Loucy (cell line): Measurements from ENCODE around the gene MGAT5.

ENCODE experiments used
- H2AFZ ChIP-seq: fragments of 200-600 bp; sonication (generic); 2 replicates; pipeline ENCODE4 v1.6.0; 2016; ENCODE audit warnings: antibody characterized with exemption, mild to moderate bottlenecking, low read length, moderate library complexity
- H3F3A ChIP-seq: fragments of 200-600 bp; 2 replicates; pipeline ENCODE4 v1.6.0; 2016; ENCODE audit warnings: antibody characterized with exemption, low read depth, mild to moderate bottlenecking
- H3K27me3 ChIP-seq: fragments of 200-600 bp; sonication (generic); 2 replicates; pipeline ENCODE4 v1.6.1; 2014; ENCODE audit warnings: low read length, mild to moderate bottlenecking; ENCODE audit not compliant: insufficient read depth, poor library complexity, severe bottlenecking
- H3K36me3 ChIP-seq: fragments of 200-600 bp; sonication (generic); 2 replicates; pipeline ENCODE4 v1.6.1; 2016; ENCODE audit warnings: low read length; ENCODE audit not compliant: insufficient read depth
- H3K4me1 ChIP-seq: fragments of 200-600 bp; sonication (generic); 2 replicates; pipeline ENCODE4 v1.5.1; 2014; ENCODE audit warnings: low read length, mild to moderate bottlenecking; ENCODE audit not compliant: insufficient read depth, poor library complexity, severe bottlenecking
- H3K4me2 ChIP-seq: fragments of 200-600 bp; sonication (generic); 2 replicates; pipeline ENCODE4 v1.6.0; 2014; ENCODE audit warnings: antibody characterized with exemption, low read length, low read depth, mild to moderate bottlenecking; ENCODE audit not compliant: poor library complexity, severe bottlenecking
- H3K4me3 ChIP-seq: fragments of 200-600 bp; sonication (generic); 2 replicates; pipeline ENCODE4 v1.5.1; 2014; ENCODE audit warnings: low read length, mild to moderate bottlenecking, mixed read lengths; ENCODE audit not compliant: poor library complexity, severe bottlenecking
- H3K79me2 ChIP-seq: fragments of 200-600 bp; sonication (generic); 2 replicates; pipeline ENCODE4 v1.6.1; 2014; ENCODE audit warnings: low read length; ENCODE audit not compliant: insufficient read depth
- H3K9ac ChIP-seq: fragments of 200-600 bp; sonication (generic); 2 replicates; pipeline ENCODE4 v1.6.0; 2014; ENCODE audit warnings: mild to moderate bottlenecking, low read depth, low read length, moderate library complexity; ENCODE audit not compliant: poor library complexity, severe bottlenecking
- H3K9me2 ChIP-seq: fragments of 200-600 bp; sonication (generic); replicated peaks from 2 replicates; pipeline ENCODE4 v1.6.1; 2016; ENCODE audit warnings: low read depth, low read length, mixed read lengths
- H3K9me3 ChIP-seq: fragments of 200-600 bp; sonication (generic); 2 replicates; pipeline ENCODE4 v1.6.1; 2014; ENCODE audit warnings: mild to moderate bottlenecking, antibody characterized with exemption, low read length, low read depth; ENCODE audit not compliant: insufficient read depth
- H4K20me1 ChIP-seq: fragments of 200-600 bp; sonication (generic); 2 replicates; pipeline ENCODE4 v1.6.0; 2014; ENCODE audit warnings: antibody characterized with exemption, low read length, mild to moderate bottlenecking; ENCODE audit not compliant: insufficient read depth, poor library complexity, severe bottlenecking
- EZH2phosphoT487 ChIP-seq: fragments of 200-600 bp; IDR thresholded peaks from 2 replicates; pipeline ENCODE4 v1.6.1; 2018; ENCODE audit warnings: antibody characterized with exemption, mild to moderate bottlenecking, moderate library complexity, borderline replicate concordance
- TF ChIP-seq, protein P1 (sequence below): fragments of 200-600 bp; sonication (generic); conservative IDR thresholded peaks from 2 replicates; pipeline ENCODE4 v1.5.1; 2014; ENCODE audit warnings: mild to moderate bottlenecking, antibody characterized with exemption, low read length

MGAT5 gene

DNA sequence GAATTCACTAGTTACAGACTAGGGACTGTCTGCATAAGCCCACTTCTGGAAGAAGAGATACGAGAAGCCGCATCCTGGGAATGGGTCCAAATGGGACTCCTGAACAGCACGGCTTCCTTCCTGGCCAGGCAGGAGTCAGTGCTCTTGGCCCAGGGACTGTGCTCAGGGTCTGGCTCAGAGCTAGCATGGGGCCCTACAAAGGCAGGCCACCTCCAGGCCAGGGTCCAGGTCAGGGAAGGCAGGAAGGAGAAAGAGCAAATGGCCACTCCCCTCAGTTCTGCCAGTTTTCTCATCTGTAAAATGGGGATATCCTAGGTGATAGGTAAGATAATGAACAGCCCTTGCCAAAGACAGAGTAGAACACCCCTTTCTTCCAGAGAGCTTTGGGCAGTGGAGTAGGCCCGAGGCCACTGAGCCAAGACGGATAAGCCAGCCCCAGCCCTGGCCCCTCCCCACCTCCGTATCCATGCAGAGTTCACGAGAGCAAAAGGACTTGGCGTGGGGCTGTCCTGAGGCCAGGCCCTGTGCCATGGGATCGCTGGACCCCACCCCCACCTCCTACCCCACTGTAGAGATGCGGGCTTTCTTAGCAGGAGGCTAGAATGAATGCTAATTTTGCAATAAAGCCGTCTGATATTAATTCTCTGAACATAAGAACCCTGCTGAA is 190.1 kb downstream of the MGAT5 start:
- no peak for TF ChIP-seq EZH2phosphoT487
- TF ChIP-seq, protein P1, sequence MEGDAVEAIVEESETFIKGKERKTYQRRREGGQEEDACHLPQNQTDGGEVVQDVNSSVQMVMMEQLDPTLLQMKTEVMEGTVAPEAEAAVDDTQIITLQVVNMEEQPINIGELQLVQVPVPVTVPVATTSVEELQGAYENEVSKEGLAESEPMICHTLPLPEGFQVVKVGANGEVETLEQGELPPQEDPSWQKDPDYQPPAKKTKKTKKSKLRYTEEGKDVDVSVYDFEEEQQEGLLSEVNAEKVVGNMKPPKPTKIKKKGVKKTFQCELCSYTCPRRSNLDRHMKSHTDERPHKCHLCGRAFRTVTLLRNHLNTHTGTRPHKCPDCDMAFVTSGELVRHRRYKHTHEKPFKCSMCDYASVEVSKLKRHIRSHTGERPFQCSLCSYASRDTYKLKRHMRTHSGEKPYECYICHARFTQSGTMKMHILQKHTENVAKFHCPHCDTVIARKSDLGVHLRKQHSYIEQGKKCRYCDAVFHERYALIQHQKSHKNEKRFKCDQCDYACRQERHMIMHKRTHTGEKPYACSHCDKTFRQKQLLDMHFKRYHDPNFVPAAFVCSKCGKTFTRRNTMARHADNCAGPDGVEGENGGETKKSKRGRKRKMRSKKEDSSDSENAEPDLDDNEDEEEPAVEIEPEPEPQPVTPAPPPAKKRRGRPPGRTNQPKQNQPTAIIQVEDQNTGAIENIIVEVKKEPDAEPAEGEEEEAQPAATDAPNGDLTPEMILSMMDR = no peak
- Histone ChIP-seq H3K79me2 (no peaks in the 10 kb centered on the region), H3K27me3 (no peaks in the 10 kb centered on the region), H2AFZ (no peak overlapping the region), H3K4me3 (no peak overlapping the region), H3K4me2 (no peak overlapping the region), H3K9me2 (no peaks in the 10 kb centered on the region), H3K36me3 (peaks cover 58% of the 10 kb centered on the region; the same call in 1 of the 2 replicates), H3K9ac (no peak overlapping the region), H3K9me3 (no peaks in the 10 kb centered on the region), H3K4me1 (no peaks in the 10 kb centered on the region), H4K20me1 (no peaks in the 10 kb centered on the region), H3F3A (no peaks in the 10 kb centered on the region)

DNA sequence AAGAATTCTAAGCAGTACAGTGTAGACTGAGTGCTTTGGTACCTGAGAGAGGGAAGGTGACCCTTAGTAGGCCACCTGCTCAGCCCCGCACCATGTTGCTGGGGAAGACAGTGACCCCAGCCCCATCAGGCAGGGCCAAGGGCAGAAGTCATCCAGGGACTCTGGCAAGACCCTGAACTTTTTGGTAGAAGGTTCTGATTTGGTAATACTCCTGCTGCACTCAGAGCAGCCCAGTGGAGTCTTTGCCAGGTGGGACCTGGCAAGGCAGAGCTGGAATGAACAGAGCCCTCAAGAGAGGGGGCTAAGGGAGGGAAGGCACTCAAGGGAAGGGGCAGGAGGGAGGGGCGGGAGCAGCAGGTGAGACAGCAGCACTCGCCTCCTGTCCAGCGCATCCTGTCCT is 191.2 kb downstream of the MGAT5 start:
- Histone ChIP-seq H3K9me3 (no peaks in the 10 kb centered on the region), H3K4me2 (no peak overlapping the region), H3K27me3 (no peaks in the 10 kb centered on the region), H3K36me3 (peaks cover 58% of the 10 kb centered on the region; the same call in 1 of the 2 replicates), H3K9ac (no peak overlapping the region), H3K4me3 (no peak overlapping the region), H3K79me2 (no peaks in the 10 kb centered on the region), H3K4me1 (no peaks in the 10 kb centered on the region), H2AFZ (no peak overlapping the region), H3K9me2 (no peaks in the 10 kb centered on the region), H3F3A (no peaks in the 10 kb centered on the region), H4K20me1 (no peaks in the 10 kb centered on the region)
- TF ChIP-seq, protein P1 = no peak
- TF ChIP-seq EZH2phosphoT487 = no peak

DNA sequence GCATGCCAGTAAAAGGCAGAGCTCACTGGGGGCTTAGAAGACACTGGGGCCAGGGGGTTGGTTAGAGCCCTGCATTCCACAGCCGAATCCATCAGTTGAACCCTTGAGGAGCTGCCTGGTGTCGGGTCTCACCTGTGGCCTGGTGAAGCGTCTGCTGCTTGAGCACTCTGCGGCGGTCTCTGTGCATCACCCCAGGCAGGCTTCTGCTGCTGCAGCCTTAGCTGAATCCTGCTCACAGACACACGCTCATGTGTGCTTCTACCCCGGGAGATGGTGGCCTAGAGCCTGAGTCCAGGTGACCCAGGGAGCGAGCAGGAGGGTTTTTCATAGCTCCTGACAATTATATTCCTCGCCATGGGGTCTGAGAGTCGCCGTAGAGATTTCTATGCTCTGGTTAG is 192.1 kb downstream of the MGAT5 start:
- no peaks in the 10 kb centered on the region for H3K79me2 ChIP-seq
- H3K4me2 ChIP-seq = no peak overlapping the region
- H4K20me1 ChIP-seq = no peaks in the 10 kb centered on the region
- no peaks in the 10 kb centered on the region for H3K9me2 ChIP-seq
- no peaks in the 10 kb centered on the region for H3F3A ChIP-seq
- H3K9me3 ChIP-seq = no peaks in the 10 kb centered on the region
- H3K9ac ChIP-seq = no peak overlapping the region
- H3K4me3 ChIP-seq = no peak overlapping the region
- TF ChIP-seq, protein P1 = no peak
- TF ChIP-seq EZH2phosphoT487 = no peak
- peaks cover 53% of the 10 kb centered on the region; the same call in 1 of the 2 replicates for H3K36me3 ChIP-seq
- H3K27me3 ChIP-seq = no peaks in the 10 kb centered on the region
- no peak overlapping the region for H2AFZ ChIP-seq
- no peaks in the 10 kb centered on the region for H3K4me1 ChIP-seq
